HG03565 (cell line): ENCODE data around the gene TIMP4.
A peak's percentile ranks its signal among the peaks of the same experiment; 100 is the strongest.

Source experiments
- ATAC-seq: cut with Tn5 transposase; IDR thresholded peaks from one replicate; pipeline ENCODE4 v1.9.1; 2021; ENCODE audit warnings: mild to moderate bottlenecking, moderate library complexity; ENCODE audit not compliant: unreplicated experiment

Gene TIMP4

GRCh38 chr3:12148183-12148940, 10.3 kb downstream of the TIMP4 start:
- no peak for ATAC-seq

- no peak for ATAC-seq
Measured at GRCh38 chr3:12147049-12147780, 11.5 kb downstream of the TIMP4 start.

- no peak for ATAC-seq
Measured at GRCh38 chr3:12143949-12144504, 14.7 kb downstream of the TIMP4 start.

- no peak for ATAC-seq
Measured at GRCh38 chr3:12142476-12142875, 16.2 kb downstream of the TIMP4 start.

GRCh38 chr3:12141350-12141749, 17.4 kb downstream of the TIMP4 start:
- ATAC-seq = no peak

GRCh38 chr3:12139111-12139511, 19.6 kb downstream of the TIMP4 start:
- no peak for ATAC-seq

- ATAC-seq = peak; percentile 42
Measured at GRCh38 chr3:12138044-12138443, 20.7 kb downstream of the TIMP4 start.

GRCh38 chr3:12136371-12136770, 22.3 kb downstream of the TIMP4 start:
- ATAC-seq = no peak

- peak; percentile 65 for ATAC-seq
Measured at GRCh38 chr3:12135029-12135657, 23.6 kb downstream of the TIMP4 start.

- no peak for ATAC-seq
Measured at GRCh38 chr3:12132881-12133280, 25.8 kb downstream of the TIMP4 start.

- no peak for ATAC-seq
Measured at GRCh38 chr3:12131351-12132090, 27.2 kb downstream of the TIMP4 start.

GRCh38 chr3:12127391-12127790, 31.3 kb downstream of the TIMP4 start:
- no peak for ATAC-seq

GRCh38 chr3:12125772-12126171, 32.9 kb downstream of the TIMP4 start:
- no peak for ATAC-seq

- no peak for ATAC-seq
Measured at GRCh38 chr3:12121466-12121865, 37.2 kb downstream of the TIMP4 start.

GRCh38 chr3:12120374-12121140, 38.2 kb downstream of the TIMP4 start:
- no peak for ATAC-seq

- ATAC-seq = no peak
Measured at GRCh38 chr3:12117473-12117872, 41.2 kb downstream of the TIMP4 start.

GRCh38 chr3:12116870-12117269, 41.8 kb downstream of the TIMP4 start:
- ATAC-seq = no peak

GRCh38 chr3:12115849-12116248, 42.9 kb downstream of the TIMP4 start:
- no peak for ATAC-seq

GRCh38 chr3:12115104-12115503, 43.6 kb downstream of the TIMP4 start:
- ATAC-seq = no peak

GRCh38 chr3:12114251-12114650, 44.5 kb downstream of the TIMP4 start:
- no peak for ATAC-seq
